Thymus (tissue), 11 donors: ENCODE measurements around the gene MAT2B. TPM values are rescaled to one million over a fixed set of nuclear protein-coding genes. Genes with fewer than 3 reads are reported as not detected.

Source experiments
- DNase-seq, 9 donors: peaks; one replicate each; pipeline ENCODE4 v3.0.0-alpha.2; 2013; ENCODE audit warnings: low spot score in 9 of 9, low read depth in 6 of 9, missing footprints in 1 of 9
- H3K27ac ChIP-seq, 2 donors: one replicate each; pipeline ENCODE4 v1.5.1; 2013; ENCODE audit warnings: control low read depth in 1 of 2, low read depth in 1 of 2, low read length in 1 of 2, mild to moderate bottlenecking in 1 of 2, moderate library complexity in 1 of 2
- H3K27me3 ChIP-seq, 2 donors: one replicate each; pipeline ENCODE4 v1.5.1; 2013; ENCODE audit warnings: low read length in 1 of 2; ENCODE audit not compliant: control insufficient read depth in 2 of 2, insufficient read depth in 1 of 2
- H3K36me3 ChIP-seq, 2 donors: one replicate each; pipeline ENCODE4 v1.5.1; 2013; ENCODE audit warnings: low read length in 1 of 2, mild to moderate bottlenecking in 1 of 2, moderate library complexity in 1 of 2; ENCODE audit not compliant: control insufficient read depth in 2 of 2, insufficient read depth in 2 of 2
- H3K4me1 ChIP-seq, 2 donors: one replicate each; pipeline ENCODE4 v1.5.1; 2013; ENCODE audit warnings: low read length in 2 of 2; ENCODE audit not compliant: control insufficient read depth in 2 of 2, insufficient read depth in 2 of 2
- H3K4me3 ChIP-seq, 2 donors: one replicate each; pipeline ENCODE4 v1.5.1; 2013; ENCODE audit warnings: low read length in 2 of 2, control low read depth in 1 of 2, mild to moderate bottlenecking in 1 of 2
- H3K9me3 ChIP-seq, 2 donors: one replicate each; pipeline ENCODE4 v1.5.1; 2013; ENCODE audit warnings: low read length in 1 of 2, mild to moderate bottlenecking in 1 of 2; ENCODE audit not compliant: control insufficient read depth in 2 of 2, insufficient read depth in 1 of 2
- WGBS: extraction: QIAGEN DNeasy Blood & Tissue Kit; methylation state at CpG from one replicate; pipeline ENCODE4 v1.1.7; 2013; 5-methylcytosine and 5-hydroxymethylcytosine counted together
- polyA plus RNA-seq: library from polyadenylated mRNA; stranded (reverse); fragments of 200-250 nt; gene quantifications from one replicate; pipeline ENCODE4 v1.2.3, GENCODE V29; 2013
- total RNA-seq: library from RNA; stranded (reverse); fragments of 120-200 nt; gene quantifications from one replicate; pipeline ENCODE4 v1.2.4, GENCODE V29; 2013
- donor health status: healthy.

Gene MAT2B
- total and polyA plus RNA-seq, 2 donors = 59.9 to 133 TPM

DNA sequence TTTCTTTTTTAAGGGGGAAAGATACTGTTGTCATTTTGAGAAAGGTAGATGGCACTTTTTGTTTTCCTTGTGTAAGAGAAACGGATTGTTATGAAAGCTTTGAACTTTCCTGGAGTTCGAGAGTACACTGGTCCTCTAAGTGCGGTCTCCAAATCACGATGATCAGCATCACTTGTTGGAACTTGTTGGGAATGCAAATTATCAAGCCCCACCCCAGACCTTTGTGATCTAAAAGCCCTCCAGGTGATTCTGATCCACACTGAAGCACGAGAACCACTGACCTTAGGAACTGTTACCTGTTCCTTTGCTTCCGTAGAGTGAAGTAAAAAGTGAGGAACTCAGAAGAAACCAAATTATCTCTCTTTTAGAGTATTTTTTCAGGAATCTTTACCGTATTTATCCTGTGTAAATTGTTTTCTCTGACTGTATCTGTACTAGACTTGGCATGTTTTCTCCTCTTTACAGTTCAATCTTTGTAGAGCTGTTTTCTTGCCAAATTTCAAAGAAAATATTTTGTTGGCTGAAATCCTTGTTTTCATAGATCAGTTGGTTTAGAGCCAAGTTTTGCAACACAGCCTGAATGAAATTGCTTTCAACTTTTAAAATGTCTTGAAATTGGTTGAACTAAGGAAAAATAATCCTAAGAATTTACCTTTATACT is 4.0 kb downstream of the MAT2B start:
- Histone ChIP-seq H3K27ac (peak overlapping the region in 1 of 2 donors; percentile 64), H3K9me3 (no peaks in the 10 kb centered on the region), H3K4me3 (peak overlapping the region in 1 of 2 donors; percentile 17), H3K4me1 (peaks cover 5 to 8% of the 10 kb centered on the region in 2 donors), H3K36me3 (peaks cover 8 to 24% of the 10 kb centered on the region in 2 donors), H3K27me3 (no peaks in the 10 kb centered on the region)
- 76% methylated on average over 7 of the region's 7 CpGs for WGBS
- DNase-seq = no peak

DNA sequence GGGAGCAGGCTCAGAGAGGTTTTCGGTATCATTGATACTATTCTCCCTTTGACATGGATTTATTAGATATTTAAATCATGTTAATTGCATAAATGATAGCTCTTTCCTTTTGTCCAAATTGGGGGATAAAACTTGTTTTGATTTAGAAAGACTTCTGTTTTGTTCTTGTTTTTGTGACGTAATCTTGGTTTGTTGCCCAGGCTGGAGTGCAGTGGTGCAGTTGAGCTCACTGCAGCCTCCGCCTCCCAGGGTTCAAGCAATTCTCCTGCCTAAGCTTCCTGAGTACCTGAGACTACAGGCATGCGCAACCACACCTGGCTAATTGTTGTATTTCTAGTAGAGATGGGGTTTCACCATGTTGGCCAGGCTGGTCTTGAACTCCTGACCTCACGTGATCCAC is 7.1 kb downstream of the MAT2B start:
- no peak for DNase-seq
- peaks cover 22 to 51% of the 10 kb centered on the region in 2 donors for H3K36me3 ChIP-seq
- H3K4me3 ChIP-seq = no peak overlapping the region
- peaks cover 5 to 8% of the 10 kb centered on the region in 2 donors for H3K4me1 ChIP-seq
- no peaks in the 10 kb centered on the region for H3K27me3 ChIP-seq
- WGBS = 98% methylated on average over 5 of the region's 5 CpGs
- no peaks in the 10 kb centered on the region for H3K9me3 ChIP-seq
- no peak overlapping the region for H3K27ac ChIP-seq

DNA sequence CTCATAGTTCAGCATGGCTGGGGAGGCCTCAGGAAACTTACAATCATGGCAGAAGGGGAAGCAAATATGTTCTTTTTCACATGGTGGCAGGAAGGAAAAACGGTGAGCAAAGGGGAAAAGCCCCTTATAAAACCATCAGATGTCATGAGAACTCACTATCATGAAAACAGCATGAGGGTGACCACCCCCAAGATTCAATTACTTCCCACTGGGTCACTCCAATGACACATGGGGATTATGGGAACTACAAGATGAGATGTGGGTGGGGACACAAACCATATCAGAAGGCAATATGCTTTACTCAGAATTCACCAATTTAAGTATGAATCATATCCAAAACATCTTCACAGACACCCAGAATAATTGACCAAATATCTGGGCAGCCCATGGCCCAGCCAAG is 19.7 kb downstream of the MAT2B start:
- WGBS = 94% methylated on average over 1 of the region's 1 CpG
- H3K27me3 ChIP-seq = no peaks in the 10 kb centered on the region

DNA sequence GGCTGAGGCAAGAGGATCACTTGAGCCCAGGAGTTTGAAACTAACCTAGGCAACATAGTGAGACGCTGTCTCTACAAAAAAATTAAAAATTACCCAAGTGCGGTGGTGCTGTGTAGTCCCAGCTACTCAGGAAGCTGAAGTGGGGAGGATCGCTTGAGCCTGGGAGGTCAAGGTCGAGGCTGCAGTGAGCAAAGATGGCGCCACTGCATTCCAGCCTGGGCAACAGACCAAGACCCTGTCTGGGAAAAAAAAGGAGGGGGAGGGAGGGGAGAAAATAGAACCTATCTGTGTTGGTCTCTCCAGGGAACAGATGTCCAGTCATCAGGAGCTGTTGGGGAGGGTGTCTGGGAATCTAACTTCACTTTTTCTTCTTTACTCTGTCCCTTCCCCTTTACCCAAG is 24.3 kb downstream of the MAT2B start:
- H3K27ac ChIP-seq = no peak overlapping the region
- WGBS = 82% methylated on average over 5 of the region's 5 CpGs
- DNase-seq = no peak
- H3K4me3 ChIP-seq = no peak overlapping the region
- H3K9me3 ChIP-seq = no peaks in the 10 kb centered on the region
- H3K4me1 ChIP-seq = no peaks in the 10 kb centered on the region
- no peaks in the 10 kb centered on the region for H3K27me3 ChIP-seq
- H3K36me3 ChIP-seq = no peaks in the 10 kb centered on the region

More for the DNA sequence above, 19.7 kb downstream of the MAT2B start:
- no peak for DNase-seq
- H3K36me3 ChIP-seq = peaks cover 0 to 13% of the 10 kb centered on the region in 2 donors
- no peaks in the 10 kb centered on the region for H3K4me1 ChIP-seq
- no peaks in the 10 kb centered on the region for H3K9me3 ChIP-seq
- H3K4me3 ChIP-seq = no peak overlapping the region
- no peak overlapping the region for H3K27ac ChIP-seq

DNA sequence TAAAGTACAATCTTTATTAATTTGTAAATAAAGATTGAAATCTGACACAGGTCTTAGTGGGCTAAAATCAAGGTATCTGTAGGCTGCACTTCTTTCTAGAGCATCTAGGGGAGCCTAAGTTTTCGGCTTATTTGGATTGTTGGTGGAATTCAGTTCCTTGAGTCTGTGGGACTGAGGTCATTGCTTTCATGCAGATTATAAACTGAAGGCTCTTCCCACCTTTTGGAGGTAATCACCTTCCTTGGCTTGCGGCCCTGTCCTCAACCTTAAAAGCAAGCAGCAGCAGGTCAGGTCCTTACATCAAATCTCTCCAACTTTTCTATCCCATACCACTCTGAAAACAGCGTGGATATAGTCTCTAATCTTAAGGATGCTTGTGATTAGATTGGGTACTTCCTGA is 25.9 kb downstream of the MAT2B start:
- no peaks in the 10 kb centered on the region for H3K36me3 ChIP-seq
- H3K4me3 ChIP-seq = no peak overlapping the region
- no peaks in the 10 kb centered on the region for H3K9me3 ChIP-seq
- no peak for DNase-seq
- H3K4me1 ChIP-seq = no peaks in the 10 kb centered on the region
- WGBS = 80% methylated on average over 3 of the region's 3 CpGs
- no peak overlapping the region for H3K27ac ChIP-seq
- no peaks in the 10 kb centered on the region for H3K27me3 ChIP-seq

DNA sequence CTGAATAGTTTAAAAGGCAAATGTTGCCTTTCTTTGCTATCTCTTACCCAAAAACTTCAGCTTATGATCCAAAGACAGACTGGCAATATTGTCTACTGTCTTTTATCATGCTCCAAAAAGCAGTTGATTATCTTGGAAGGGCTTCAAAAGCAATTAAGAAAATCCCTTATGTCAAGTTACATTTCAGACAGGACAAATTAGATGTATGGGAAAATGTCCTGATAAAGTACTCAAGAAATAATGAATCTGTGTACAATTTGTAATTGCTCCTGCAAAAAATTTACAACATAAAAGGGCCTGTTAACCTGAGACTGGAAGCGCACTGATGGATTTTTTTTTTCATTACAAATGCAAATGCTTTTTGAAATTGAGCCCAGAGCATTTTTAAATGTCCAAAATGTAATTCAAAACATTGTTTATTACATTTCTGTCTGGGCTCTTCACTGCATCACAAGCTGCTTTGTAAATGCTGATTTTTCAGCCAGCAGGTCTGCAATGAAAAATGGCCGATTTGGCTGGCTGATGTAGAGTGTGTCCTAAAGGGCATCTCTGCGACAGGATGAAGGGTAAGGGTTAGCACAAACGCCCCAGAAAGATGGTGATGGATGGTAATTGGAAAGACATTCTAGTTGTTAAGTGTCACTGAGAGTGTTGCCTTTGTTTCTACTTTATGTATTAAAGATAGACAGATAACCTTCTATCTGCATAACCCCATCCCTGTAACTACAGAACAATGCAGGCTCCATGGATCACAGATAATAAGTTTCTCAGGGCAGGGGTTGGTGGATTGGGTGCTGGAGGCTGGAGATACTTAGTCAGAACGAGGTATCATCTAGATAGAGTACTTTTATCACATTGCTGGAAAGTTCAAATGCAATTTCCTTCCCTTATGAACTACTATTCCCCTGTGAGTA is 27.0 kb downstream of the MAT2B start:
- H3K36me3 ChIP-seq = no peaks in the 10 kb centered on the region
- WGBS = 85% methylated on average over 5 of the region's 5 CpGs
- DNase-seq = no peak

DNA sequence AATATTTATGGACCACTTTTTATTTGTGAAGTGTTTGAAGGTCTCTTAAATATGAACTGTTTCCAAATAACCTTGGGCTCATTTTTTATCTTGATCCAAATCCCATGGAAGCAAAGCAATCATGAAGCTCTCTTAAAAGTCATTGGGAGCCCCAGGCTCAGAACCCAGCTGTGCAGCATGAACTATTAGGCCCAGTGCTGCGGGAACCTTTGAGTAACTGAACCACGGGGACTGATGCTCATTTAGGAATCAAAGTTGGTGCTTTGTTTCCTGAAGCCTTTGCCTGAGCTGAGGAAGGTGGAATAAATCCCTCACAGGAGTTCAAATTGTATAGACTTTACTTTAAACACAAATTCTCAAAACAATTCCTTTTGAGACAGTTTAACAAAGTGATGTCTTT is 27.8 kb downstream of the MAT2B start:
- WGBS = 92% methylated on average over 2 of the region's 2 CpGs
- no peaks in the 10 kb centered on the region for H3K36me3 ChIP-seq
- no peaks in the 10 kb centered on the region for H3K4me1 ChIP-seq
- no peaks in the 10 kb centered on the region for H3K9me3 ChIP-seq
- no peak for DNase-seq
- no peaks in the 10 kb centered on the region for H3K27me3 ChIP-seq
- no peak overlapping the region for H3K4me3 ChIP-seq
- no peak overlapping the region for H3K27ac ChIP-seq

More for the DNA sequence above, 27.0 kb downstream of the MAT2B start:
- no peaks in the 10 kb centered on the region for H3K9me3 ChIP-seq
- no peaks in the 10 kb centered on the region for H3K27me3 ChIP-seq
- H3K27ac ChIP-seq = no peak overlapping the region
- no peaks in the 10 kb centered on the region for H3K4me1 ChIP-seq
- no peak overlapping the region for H3K4me3 ChIP-seq

DNA sequence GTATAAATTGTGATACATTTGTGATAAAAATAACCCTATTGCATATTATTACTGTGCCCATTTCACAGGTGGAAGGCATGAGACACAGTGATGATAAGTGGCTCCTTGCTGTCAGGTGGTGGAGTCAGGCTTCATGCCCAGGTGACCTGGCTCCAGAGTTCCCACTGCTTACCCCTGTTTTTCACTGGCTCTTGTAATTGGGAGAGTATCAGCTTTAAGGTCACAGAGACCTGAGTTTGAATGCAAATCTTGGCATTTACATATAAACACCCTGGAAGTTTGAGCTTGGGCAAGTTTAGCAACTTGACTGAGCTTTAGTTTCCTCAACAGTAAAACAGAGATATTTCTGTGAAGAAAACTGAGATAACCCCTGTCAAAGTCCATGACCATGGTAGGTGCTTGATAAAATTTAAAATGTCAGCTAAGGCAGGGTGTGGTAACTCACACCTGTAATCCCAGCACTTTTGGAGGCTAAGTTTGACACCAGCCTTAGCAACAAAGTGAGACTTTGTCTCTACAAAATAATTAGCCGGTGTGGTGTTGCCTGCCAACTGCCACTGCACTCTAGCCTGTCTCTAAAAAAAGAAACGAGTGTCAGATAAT is 29.2 kb downstream of the MAT2B start:
- 81% methylated on average over 2 of the region's 2 CpGs for WGBS
- H3K36me3 ChIP-seq = no peaks in the 10 kb centered on the region
- no peak overlapping the region for H3K4me3 ChIP-seq
- H3K4me1 ChIP-seq = no peaks in the 10 kb centered on the region
- no peak overlapping the region for H3K27ac ChIP-seq
- no peak for DNase-seq
- no peaks in the 10 kb centered on the region for H3K27me3 ChIP-seq
- no peaks in the 10 kb centered on the region for H3K9me3 ChIP-seq

DNA sequence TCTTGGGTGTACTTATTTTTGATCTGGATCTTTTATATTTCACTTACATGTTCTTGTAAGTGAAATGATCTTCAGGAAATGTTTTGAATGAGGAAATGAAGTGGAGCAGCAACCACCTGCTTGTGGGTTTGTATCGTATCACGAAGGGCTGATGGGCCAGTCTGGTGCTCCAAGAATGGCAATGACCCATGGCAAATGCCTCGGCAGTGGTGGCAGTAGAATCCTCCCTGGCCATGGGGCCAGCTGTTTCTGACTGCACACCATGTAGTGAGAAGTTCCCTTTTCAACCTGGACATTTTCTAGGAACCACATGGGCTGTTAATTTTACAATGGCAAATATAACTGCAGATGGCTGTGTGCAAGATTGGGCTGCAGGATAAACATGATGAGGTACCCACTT is 29.9 kb downstream of the MAT2B start:
- H3K4me1 ChIP-seq = no peaks in the 10 kb centered on the region
- H3K36me3 ChIP-seq = no peaks in the 10 kb centered on the region
- WGBS = 52% methylated on average over 3 of the region's 3 CpGs
- H3K27ac ChIP-seq = no peak overlapping the region
- no peak for DNase-seq
- H3K9me3 ChIP-seq = no peaks in the 10 kb centered on the region
- H3K27me3 ChIP-seq = no peaks in the 10 kb centered on the region
- no peak overlapping the region for H3K4me3 ChIP-seq
